HepG2 (cell line): ENCODE results near the gene VPS52. TPM values are rescaled to one million over a fixed set of nuclear protein-coding genes. Genes with fewer than 3 reads are reported as not detected.

Experiments
- CC2D1A ChIP-seq: sonication (generic); formaldehyde crosslinking; IDR thresholded peaks from 2 replicates; pipeline ENCODE4 v1.8.1; 2023; ENCODE audit warnings: mild to moderate bottlenecking, missing genetic modification reagents
- KLF15 ChIP-seq: sonication (generic); formaldehyde crosslinking; IDR thresholded peaks from 2 replicates; pipeline ENCODE4 v1.8.1; 2023; ENCODE audit warnings: borderline replicate concordance, mild to moderate bottlenecking, inconsistent platforms, missing genetic modification reagents, mixed read lengths
- MAFG ChIP-seq: sonication (generic); formaldehyde crosslinking; IDR thresholded peaks from 2 replicates; pipeline ENCODE4 v1.5.1; 2020; ENCODE audit warnings: mild to moderate bottlenecking, missing genetic modification reagents
- MYNN ChIP-seq: sonication (generic); formaldehyde crosslinking; IDR thresholded peaks from 2 replicates; pipeline ENCODE4 v1.4.0; 2020; ENCODE audit warnings: mild to moderate bottlenecking, low read depth, missing genetic modification reagents
- NBN ChIP-seq: fragments of 450-650 bp; conservative IDR thresholded peaks from 2 replicates; pipeline ENCODE4 v1.6.1; 2017
- NR2C2 ChIP-seq: sonication (generic); formaldehyde crosslinking; IDR thresholded peaks from 2 replicates; pipeline ENCODE4 v1.4.0; 2020; ENCODE audit warnings: missing genetic modification reagents, mild to moderate bottlenecking, moderate library complexity, borderline replicate concordance
- SNRNP70 ChIP-seq: fragments of 200-400 bp; formaldehyde crosslinking; IDR thresholded peaks from 2 replicates; pipeline ENCODE4 v1.6.1; 2017; ENCODE audit warnings: mild to moderate bottlenecking, low read depth, low read length, moderate library complexity
- SSRP1 ChIP-seq: IDR thresholded peaks from 2 replicates; pipeline ENCODE4 v1.6.1; 2016; ENCODE audit warnings: control low read depth
- U2AF1 ChIP-seq: fragments of 200-400 bp; formaldehyde crosslinking; optimal IDR thresholded peaks from 2 replicates; pipeline ENCODE3; 2017; ENCODE audit warnings: mild to moderate bottlenecking, low read depth, low read length
- ZBED4 ChIP-seq: sonication (generic); formaldehyde crosslinking; IDR thresholded peaks from 2 replicates; pipeline ENCODE4 v1.4.0; 2020; ENCODE audit warnings: missing genetic modification reagents, borderline replicate concordance
- ZBTB4 ChIP-seq: sonication (generic); formaldehyde crosslinking; IDR thresholded peaks from 2 replicates; pipeline ENCODE4 v1.4.0; 2020; ENCODE audit warnings: missing genetic modification reagents, mild to moderate bottlenecking, borderline replicate concordance
- ZNF17 ChIP-seq: sonication (generic); formaldehyde crosslinking; IDR thresholded peaks from 2 replicates; pipeline ENCODE4 v1.5.0; 2020; ENCODE audit warnings: mild to moderate bottlenecking, missing genetic modification reagents
- ZNF18 ChIP-seq: sonication (generic); formaldehyde crosslinking; IDR thresholded peaks from 2 replicates; pipeline ENCODE4 v1.8.0; 2022; ENCODE audit warnings: mild to moderate bottlenecking, missing genetic modification reagents; ENCODE audit not compliant: insufficient replicate concordance
- ZNF251 ChIP-seq: sonication (generic); formaldehyde crosslinking; IDR thresholded peaks from 2 replicates; pipeline ENCODE4 v1.9.0; 2021; ENCODE audit warnings: mild to moderate bottlenecking, missing genetic modification reagents
- ZNF367 ChIP-seq: sonication (generic); formaldehyde crosslinking; IDR thresholded peaks from 2 replicates; pipeline ENCODE4 v1.4.0; 2020; ENCODE audit warnings: missing genetic modification reagents, borderline replicate concordance
- ZNF432 ChIP-seq: sonication (generic); formaldehyde crosslinking; IDR thresholded peaks from 2 replicates; pipeline ENCODE4 v1.5.0; 2020; ENCODE audit warnings: missing genetic modification reagents, mild to moderate bottlenecking, borderline replicate concordance
- ZNF674 ChIP-seq: sonication (generic); formaldehyde crosslinking; IDR thresholded peaks from 2 replicates; pipeline ENCODE4 v1.5.0; 2020; ENCODE audit warnings: low read depth, mild to moderate bottlenecking, missing genetic modification reagents
- polyA plus RNA-seq, 8 experiments: library from polyadenylated mRNA; depleted of rRNA in 3 of 8; stranded (reverse) in 7 of 8; unstranded in 1 of 8; fragments of >200 nt; fragmentation: Illumina TruSeq in 4 of 8; extraction: Trizol in 4 of 8; gene quantifications; 2 replicates each; pipeline versions ENCODE4 v1.2.1 to v1.2.3, GENCODE V29; 2011 to 2016; ENCODE audit warnings: low read depth in 4 of 8, missing spikeins in 1 of 8, mixed read lengths in 1 of 8; ENCODE audit not compliant: insufficient read depth in 1 of 8
- total RNA-seq, 5 experiments: library from RNA; depleted of rRNA; stranded (reverse); fragments of >200 nt; fragmentation: Illumina TruSeq; extraction: Trizol; gene quantifications; 2 replicates each; pipeline ENCODE4 v1.2.3, GENCODE V29; 2016; ENCODE audit warnings: low read depth in 1 of 5

The VPS52 gene
- total and polyA plus RNA-seq, 2 of the 13 experiments (the other 11 are each of a cell fraction or from before 2014, with no cell fraction given) = 48.9 to 85.5 TPM

- peak; percentile 91 for TF ChIP-seq U2AF1
- TF ChIP-seq SNRNP70 = no peak
- peak; percentile 99 for TF ChIP-seq NR2C2 (CRISPR knock-in tag)
- TF ChIP-seq MAFG (CRISPR knock-in tag) = no peak; the same call in 1 of the 2 replicates
- TF ChIP-seq ZBED4 (CRISPR knock-in tag) = no peak
- TF ChIP-seq NBN = no peak
- TF ChIP-seq CC2D1A (CRISPR knock-in tag) = no peak
- no peak for TF ChIP-seq ZNF367 (CRISPR knock-in tag)
- TF ChIP-seq MYNN (CRISPR knock-in tag) = peak; percentile 86; the same call in 1 of the 2 replicates
- TF ChIP-seq ZNF432 = no peak
- TF ChIP-seq ZNF674 (CRISPR knock-in tag) = peak; percentile 69; the same call in 1 of the 2 replicates
- TF ChIP-seq ZNF251 (CRISPR knock-in tag) = peak; percentile 18; the same call in 1 of the 2 replicates
- no peak for TF ChIP-seq SSRP1 (CRISPR knock-in tag)
- no peak for TF ChIP-seq ZNF18
- peak; percentile 36; the same call in 1 of the 2 replicates for TF ChIP-seq ZBTB4
- TF ChIP-seq KLF15 (CRISPR knock-in tag) = 0 out of 2 replicates have a peak, but pooled peaks have one; percentile 74
- no peak for TF ChIP-seq ZNF17 (CRISPR knock-in tag)
Observed at GRCh38 chr6:33271468-33272274, at the start of gene VPS52, which contains the start of gene RPS18 (continued).
